HG03175 (cell line): ENCODE measurements around the gene WDR91.

Experiments used
- ATAC-seq: cut with Tn5 transposase; IDR thresholded peaks from one replicate; pipeline ENCODE4 v1.9.1; 2021; ENCODE audit warnings: mild to moderate bottlenecking, moderate library complexity; ENCODE audit not compliant: unreplicated experiment

WDR91 gene

DNA sequence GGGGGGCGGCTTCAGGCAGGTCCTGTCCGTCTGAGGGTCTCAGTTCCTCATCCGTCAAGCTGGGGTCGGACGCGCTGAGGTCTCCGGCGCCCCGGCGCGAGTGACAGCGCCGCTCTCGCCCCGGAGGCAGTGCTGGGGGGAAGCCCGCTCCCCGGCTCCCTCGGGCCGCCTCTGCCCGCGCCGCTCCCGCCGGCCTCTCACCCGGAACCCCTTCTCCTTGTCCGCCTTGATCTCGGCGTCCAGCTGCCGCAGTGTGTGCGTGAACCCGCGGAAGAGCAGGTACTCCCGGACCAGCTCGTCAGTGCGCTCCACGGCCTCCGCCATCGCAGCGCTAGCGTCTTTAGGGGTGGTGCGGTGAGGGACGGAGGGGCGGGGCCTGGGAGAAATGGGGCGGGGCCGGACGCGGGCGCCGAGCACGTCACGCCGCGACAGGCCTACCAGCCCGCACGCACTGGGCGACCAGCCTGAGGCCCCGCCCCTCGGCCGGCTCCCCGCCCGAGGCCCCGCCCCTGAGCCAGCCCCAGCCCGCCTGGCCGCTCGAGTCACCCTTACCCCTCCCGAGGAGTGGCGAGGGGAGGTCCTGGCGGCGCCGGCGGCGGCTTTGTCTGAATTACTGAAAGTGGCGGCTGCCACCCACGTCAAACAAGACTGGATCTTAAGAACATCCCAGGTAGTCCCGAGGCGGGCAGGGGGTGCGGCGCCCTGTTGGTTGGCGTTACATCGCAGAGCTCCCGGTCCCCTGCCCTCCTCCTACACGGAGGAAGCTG lies at the start of gene WDR91:
Gene WDR91, minus strand, starts transcription at position 348 of the 767 bp plus-strand sequence. Its CDS starts 24 bp downstream, at position 324.
- peak; percentile 76 for ATAC-seq

DNA sequence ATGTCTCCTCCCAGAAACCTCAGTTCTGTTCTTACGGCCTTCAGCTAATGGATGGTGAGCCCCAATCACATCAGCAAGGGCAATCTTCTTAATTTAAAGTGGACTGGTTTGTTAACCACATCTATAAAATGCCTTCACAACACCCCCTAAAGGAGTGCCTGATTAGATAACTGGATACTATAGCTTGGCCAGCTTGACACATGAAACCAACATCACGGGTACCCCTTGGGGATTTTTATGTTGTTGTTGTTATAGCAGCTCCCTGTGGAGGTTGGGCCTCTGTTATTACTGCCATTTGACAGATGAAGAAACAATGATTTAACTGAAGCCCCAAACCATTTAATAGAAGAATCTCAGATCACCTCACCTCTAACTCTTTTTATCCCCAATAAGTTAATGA lies 49.1 kb upstream of the WDR91 start:
- ATAC-seq: no peak

DNA sequence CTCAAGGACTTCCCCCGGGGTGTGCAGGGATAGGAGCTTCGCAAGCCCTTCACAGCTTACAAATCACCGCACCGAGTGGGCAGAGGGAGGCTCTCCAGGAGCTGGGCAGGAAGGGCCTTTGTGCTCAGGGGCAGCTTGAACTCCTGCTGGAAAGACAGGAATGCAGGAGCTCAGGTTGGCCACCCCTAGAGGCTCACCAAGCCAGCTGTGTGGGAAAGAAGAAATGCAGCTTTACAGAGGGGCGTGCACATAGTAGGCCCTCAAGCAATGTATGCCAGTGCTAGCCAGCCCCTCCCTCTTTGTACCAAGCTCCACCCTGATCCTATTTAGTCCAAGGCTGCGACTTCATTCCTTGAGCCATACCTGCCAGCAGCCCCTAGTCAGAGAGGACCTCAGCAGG lies 48.4 kb upstream of the WDR91 start:
- no peak for ATAC-seq

DNA sequence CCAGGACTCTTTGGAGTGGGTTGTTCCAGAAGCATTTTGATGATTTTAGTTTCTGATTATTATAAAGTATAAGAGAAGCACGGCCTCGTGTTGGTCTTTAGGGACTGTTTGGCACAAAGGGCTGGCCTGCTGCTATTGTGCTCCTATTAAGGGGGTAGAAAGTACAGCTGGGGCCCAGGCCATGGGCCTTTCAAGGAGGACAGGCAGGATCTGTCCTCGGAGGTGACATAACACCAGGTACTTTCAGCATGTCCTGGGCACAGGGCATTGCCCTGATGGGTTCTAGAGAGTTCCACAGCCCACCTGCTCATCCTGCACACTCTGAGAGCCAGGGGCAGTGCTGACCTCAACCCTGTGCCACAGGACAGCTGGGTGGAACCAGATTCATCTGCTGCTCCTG lies 47.3 kb upstream of the WDR91 start:
- no peak for ATAC-seq

DNA sequence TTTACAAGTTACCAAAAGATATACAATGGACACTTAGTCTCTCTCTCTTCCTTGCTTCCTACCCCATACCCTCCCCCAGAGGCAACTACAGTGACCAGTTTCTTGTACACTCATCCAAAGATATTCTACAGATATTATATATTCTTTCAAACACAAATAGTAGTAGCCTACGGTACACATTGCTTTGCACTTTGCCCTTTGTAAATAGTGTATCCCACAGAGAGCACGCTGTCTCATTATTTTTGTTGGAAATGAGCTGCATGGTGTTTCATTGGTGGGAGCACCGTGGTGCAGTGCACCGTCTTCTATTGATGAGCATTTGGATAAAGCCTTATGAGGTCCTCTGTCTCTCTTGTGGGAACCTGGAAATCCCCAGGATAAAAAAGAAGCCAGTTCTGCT lies 46.5 kb upstream of the WDR91 start:
- no peak for ATAC-seq

DNA sequence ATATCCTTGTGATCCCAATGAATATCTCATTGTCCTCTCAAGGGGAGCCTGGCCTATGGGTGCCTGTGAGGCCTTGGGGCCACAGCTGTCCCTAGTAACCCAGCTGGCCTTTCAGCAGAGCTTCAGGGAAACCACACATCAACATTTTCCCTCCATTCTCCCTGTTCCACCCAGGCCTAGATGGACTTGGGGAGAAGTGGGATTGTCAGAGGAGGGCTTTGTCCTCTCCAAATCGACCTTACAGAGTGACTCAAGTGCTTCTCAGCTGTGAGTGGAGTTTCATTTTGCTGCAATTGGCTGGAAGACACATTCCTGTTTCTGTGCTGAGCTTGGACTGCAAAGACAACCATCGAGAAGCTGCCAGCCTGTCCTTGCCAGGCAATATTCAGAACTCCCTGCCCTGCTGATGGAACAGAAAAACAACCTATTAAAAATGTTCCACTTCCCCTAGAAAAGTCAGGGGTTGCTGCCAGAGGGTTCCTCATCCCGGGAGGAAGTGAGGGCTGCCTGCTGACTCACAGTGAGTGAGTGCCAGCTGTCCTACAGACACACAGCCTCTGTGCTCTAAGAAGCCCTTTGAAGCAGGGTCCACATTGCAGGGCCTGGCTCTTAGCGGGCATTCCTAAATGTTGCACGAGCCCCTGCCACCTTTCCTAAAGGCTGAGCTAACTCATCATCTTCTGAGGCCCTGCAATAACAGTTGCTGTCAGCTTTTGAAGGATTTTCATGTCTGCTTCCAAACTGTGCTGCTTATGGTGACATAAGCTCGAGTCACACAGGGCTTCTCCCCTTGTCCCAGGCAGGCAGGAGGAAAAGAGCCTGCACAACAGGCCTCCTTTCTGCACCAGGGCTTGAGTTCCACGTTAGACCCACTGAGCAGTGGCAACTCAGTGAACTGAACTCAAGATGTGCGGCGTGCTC lies 42.8 kb upstream of the WDR91 start:
- ATAC-seq: no peak

DNA sequence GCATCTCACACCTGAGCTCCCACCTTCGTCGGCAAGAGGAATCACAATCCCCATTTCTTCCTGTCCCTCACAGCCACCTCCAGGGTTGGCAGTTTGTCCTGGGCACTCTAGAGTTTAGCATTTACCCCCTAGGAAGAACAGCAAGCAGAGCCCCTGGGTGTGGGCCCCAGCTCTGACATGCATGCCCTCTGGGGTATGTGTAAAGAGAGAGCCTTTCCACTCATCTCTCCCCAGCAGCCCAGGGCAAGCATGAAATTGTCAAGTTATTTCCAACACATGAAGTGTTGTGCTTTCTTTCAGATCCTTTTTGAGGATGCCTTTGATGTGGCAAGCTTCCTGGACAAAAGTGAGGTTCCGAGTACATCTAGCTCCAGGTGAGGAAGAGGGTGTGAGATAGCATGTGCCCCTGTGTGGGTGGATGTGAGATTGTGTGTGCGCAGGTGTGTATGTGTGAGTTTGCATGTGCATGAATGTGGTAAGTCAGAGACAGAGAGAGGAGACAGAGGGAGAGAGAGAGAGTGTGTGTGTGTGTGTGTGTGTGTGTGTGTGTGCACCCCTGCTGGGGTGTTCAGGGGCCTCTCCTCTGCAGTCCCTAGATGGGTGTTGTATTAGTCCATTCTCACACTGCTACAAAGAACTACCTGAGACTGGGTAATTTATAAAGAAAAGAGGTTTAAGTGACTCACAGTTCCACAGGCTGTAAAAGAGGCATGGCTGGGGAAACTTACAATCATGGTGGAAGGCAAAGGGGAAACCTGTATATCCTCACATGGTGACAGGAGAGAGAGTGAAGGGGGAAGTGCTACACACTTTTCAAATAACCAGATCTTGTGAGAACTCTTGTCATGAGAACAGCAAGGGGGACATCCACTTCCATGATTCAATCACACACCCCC lies 40.4 kb upstream of the WDR91 start:
- peak; percentile 33 for ATAC-seq

DNA sequence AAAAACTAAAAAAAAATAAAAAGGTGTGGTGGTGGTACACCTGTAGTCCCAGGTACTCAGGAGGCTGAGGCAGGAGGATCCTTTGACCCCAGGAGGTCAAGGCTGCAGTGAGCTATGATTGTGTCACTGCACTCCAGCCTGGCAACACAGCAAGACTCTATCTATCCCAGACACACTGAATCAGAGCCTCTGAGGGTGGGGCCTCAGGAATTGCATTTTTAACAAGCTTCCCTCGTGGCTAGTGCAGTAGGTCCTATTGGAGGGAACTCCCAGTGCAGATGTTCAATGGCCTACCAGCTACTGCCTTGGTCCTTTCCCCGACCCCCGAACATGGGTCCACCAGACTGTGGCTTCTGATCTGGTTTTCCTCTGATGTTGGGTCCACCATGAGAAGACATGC lies 37.2 kb upstream of the WDR91 start:
- no peak for ATAC-seq

DNA sequence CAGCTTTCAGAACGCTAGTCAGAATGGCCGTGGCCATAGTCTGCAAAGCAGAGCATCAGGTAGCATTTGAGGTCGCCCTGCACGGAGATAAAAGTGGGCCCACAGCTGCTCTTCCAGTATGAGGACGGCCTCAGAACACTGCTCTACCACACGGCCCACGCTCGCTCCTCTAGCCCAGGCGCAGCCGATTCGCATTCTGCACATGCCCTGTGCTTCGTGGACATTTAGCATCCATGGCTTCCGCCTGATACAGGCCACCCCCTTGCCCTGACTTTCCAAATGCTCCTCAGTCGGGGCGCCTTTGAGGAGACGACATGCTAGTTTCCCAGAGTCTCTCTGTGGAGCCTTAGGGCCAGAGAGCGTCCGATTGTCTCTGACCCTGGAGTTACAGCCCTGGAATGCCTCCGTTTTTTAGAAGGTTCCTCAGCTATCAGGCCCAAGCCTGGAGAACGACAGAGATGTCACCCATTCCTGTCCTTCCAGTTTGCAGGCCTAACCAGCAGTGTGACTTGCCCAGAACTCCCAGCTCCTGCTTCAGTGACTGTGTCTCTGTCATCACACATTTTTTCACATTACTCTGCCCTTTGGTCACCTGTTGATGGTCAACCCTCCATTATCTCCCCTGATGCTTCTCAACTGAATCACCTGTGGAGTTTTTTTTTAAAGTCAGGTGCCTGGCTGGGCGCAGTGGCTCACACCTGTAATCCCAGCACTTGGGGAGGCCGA lies 36.6 kb upstream of the WDR91 start:
- ATAC-seq: no peak

DNA sequence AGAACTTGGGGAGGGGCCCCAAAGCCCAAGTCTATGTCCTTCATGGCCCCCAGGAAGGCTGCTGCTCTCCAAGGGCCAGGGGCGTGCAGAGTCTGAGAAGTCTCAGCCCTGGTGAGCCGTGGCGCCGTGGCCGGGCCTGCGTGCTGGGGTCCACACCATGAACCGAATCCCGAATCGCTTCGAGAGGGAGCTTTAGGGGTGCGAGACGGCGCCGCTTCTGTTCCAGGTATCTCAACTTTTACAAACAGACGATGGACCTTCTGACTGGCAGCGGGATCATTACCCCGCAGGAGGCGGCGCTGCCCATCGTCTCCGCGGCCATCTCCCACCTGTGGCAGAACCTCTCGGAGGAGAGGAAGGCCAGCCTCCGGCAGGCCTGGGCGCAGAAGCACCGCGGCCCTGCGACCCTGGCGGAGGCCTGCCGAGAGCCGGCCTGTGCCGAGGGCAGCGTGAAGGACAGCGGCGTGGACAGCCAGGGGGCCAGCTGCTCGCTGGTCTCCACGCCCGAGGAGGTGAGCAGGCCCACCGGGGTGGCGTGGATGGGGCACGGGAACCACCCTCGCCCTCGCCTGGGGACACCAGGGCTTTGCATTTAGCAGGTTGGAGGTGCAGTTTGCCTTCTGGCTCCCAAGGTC lies 35.0 kb upstream of the WDR91 start:
- no peak for ATAC-seq

DNA sequence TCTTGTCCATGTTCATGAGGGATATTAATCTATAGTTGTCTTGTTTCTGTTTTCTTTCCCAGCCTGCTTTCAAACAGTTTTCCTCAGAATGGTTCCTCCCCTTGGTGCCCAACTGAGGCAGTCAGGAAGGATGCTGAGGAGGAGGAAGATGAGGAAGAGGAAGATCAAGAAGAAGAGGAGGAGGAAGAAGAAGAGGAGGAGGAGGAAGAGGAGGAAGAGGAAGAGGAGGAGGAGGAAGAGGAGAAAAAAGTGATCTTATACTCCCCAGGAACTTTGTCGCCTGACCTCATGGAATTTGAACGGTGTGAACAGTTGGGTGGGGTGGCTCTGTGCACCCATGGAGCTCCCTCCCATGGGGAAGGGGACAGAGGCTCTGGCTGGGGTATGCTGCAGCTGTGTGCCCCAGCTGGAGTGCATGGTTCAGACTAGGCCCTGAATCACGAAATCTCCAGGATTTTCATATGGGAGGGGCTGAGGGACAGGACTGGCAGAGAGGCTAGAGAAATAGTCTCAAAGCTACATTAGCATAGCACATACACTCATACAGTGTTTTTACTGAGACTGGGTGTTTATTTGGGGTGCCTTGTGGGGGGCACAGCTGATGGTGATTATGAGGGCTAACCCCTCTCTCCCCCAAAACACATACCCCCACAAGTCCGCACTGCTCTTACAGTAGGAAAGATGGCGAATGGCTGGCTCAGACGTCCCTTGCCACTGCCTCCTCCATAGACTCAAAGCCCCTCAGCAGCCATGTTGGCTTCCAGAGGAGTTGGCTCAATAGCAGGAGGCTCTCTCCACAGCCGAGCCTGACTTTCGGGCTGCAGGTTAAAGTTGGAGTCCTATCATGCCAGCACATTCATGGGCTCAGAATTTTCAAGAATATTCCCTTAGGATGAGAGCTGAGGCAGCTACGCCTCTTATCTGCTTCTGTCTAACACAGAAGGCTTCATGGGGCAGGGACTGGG lies 34.2 kb upstream of the WDR91 start:
- no peak for ATAC-seq

DNA sequence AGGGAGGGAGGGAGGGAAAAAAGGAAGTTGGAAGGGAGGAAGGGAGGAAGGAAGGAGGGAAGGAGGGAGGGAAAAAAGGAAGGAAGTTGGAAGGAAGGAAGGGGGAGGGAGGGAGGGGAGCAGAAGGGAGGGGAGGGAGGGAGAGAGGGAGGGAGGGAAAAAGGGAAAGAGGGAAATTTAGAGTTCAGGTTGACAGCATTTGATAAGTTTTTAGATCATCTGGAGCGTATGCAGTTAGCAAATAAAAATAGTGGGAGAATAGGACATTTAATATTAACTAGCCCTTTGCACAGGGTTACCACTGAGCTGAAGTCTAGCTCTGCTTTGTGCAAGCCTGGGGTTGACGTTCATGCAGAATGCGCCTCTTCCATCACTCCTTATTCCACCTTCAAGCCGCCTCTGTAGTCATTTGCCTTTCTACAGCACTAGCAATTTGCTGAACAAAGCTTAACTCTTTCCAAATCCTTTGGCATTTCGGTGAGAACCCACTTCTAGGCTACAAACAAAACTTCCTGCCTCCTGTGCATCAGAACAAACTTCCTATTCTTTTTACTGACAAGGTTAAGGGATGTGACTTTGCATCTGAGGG lies 30.9 kb upstream of the WDR91 start:
- ATAC-seq: no peak

DNA sequence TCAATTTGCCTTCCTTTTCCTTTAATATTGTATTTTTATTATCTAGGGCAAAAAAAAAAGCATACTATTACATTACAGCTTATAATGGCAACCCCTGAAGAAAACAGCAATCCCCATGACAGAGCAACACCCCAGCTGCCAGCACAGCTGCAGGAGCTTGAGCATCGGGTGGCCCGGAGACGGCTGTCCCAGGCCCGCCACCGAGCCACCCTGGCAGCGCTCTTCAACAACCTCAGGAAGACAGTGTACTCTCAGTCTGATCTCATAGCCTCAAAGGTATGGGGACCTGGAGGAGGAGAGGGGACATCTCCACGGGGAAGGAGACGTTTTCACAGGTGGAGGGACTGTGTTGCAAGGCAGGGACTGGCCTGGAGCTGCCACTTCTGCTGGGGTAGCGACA lies 29.1 kb upstream of the WDR91 start:
- ATAC-seq: no peak

DNA sequence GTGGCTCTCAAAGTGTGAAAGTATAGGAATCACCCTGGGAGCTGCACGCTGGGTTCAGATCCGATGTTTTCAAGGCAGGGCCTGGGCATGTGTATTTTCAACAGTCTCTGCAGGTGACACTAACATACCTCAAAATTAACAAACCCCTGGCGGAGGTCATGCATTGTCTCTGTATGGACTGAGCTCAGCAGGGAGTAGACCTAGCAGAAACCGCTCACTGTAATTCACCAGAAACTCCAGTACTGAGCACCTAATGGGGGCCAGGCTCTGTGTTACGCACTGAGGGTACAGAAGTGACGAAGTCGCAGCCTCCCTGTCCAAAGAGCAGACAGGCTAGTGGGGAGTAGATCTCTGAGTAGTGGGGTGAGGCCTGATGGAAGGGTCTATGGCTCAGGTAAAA lies 27.9 kb upstream of the WDR91 start:
- ATAC-seq: no peak

DNA sequence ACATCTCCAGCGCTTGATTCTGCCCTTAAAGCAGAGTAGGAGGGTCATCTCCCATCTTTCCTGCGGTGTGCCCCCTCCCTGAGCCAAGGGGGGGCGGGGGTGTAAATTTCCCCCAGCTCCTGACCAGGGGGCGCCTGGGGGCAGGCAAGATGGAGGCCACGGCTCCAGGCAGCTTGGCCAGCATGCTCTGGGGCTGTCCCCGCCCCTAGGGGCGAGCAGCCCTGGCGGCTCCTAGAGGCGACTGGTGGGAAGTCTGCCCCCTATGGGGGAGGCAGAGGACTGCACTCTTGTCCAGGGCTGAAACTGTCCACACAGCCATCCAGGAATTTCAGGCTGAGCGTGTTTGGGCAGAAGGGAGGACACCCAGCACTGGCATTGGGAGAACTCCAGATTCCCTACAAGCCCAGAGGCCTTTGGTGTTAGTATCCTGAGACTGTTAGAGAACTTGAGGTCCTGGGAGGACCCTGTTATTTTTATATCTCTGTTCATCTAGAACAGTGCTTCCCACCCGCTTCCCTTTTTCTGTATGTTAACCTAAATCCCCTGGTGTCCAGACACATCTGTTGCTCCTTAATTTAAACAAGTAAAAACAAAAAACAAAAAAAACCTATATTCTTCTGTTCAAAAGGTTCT lies 26.9 kb upstream of the WDR91 start:
- ATAC-seq: no peak

DNA sequence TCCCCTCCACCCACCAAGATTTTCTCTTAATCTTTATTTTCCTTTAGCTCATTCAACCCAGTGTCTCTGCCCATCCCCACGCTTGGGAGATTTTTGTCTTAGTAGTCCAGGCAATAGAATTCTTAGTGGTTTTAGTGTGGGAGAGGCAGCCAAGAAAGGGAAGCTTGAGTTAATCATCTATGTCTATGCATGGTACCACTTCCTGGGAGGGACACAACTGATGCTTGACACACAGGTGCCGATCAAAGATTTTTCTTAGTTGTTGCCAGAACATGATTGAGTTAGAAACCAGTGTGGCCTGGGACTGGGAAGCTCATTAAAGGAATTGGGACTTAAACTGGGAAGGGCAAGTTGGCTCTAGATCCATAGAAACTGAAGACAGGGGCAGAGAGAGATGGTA lies 25.4 kb upstream of the WDR91 start:
- ATAC-seq: peak; percentile 90

DNA sequence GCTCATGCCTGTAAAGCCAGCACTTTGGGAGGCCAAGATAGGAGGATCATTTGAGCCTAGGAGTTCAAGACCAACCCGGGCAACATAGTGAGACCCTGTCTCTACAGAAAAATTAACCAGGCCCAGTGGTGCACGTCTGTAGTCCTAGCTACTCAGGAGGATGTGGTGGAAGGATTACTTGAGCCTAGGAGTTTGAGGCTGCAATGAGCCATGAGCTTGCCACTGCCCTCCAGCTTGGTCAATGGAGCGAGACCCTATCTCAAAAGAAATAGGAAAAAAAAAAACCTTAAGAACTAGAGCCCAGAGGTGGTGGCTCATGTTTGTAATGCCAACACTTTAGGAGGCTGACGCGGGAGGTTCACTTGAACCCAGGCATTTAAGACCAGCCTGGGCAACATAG lies 24.5 kb upstream of the WDR91 start:
- no peak for ATAC-seq

DNA sequence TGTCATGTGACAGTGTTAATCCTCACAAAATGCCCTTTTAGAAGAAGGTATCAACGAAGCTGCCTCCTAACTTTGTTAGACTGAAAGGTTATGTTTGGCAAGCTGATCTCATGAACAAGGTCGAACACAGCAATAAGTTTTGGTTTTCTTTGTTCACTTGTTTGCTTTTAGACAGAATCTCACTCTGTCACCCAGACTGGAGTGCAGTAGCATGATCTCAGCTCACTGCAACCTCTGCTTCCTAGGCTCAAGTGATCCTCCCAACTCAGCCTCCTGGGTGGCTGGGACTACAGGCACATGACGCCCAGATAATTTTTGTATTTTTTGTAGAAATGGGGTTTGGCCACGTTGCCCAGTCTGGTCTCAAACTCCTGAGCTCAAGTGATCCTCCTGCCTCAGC lies 23.4 kb upstream of the WDR91 start:
- no peak for ATAC-seq
